GM12878 (cell line): ENCODE measurements around the gene CAPRIN2. TPM values are rescaled to one million over a fixed set of nuclear protein-coding genes. Genes with fewer than 3 reads are reported as not detected.
A peak's percentile ranks its signal among the peaks of the same experiment; 100 is the strongest.

Experiments used
- ATAC-seq: fragments of 200-7000 bp; cut with Tn5 transposase; 3 replicates; pipeline ENCODE4 v1.9.1; 2020; ENCODE audit warnings: mild to moderate bottlenecking, moderate library complexity
- BruUV-seq: library from RNA; stranded (reverse); fragments of 400-500 nt; replicated peaks from 2 replicates; lab custom pipeline; 2021; lab: Mats Ljungman, UMichigan
- CTCF ChIA-PET: fragments of 300-600 bp; sonication (Branson Sonifier 250); formaldehyde crosslinking; extraction: SDS; loops from one replicate; lab custom pipeline; 2021; ENCODE audit warnings: inconsistent platforms; lab: Yijun Ruan, JAX
- POLR2A ChIA-PET: fragments of 350-600 bp; formaldehyde crosslinking; extraction: SDS; loops from one replicate; lab custom pipeline; 2021; ENCODE audit warnings: inconsistent platforms; lab: Charles Lee
- RAD21 ChIA-PET: fragments of 300-600 bp; sonication (Branson Sonifier 250); formaldehyde crosslinking; loops from one replicate; lab custom pipeline; 2023; ENCODE audit warnings: antibody characterized with exemption; ENCODE audit not compliant: unreplicated experiment; lab: Charles Lee
- SMC1A ChIA-PET: fragments of 300-600 bp; sonication (Branson Sonifier 250); formaldehyde crosslinking; loops from one replicate; lab custom pipeline; 2023; ENCODE audit not compliant: unreplicated experiment, uncharacterized antibody; lab: Charles Lee
- DNase-seq: peaks from one replicate; pipeline ENCODE4 v3.0.0-alpha.2; 2011; ENCODE audit warnings: low read depth, low spot score
- FAIRE-seq: peaks from 3 replicates; lab custom pipeline; 2011; peaks lifted over from hg19 to GRCh38; lab: Jason Lieb, UNC
- H2AFZ ChIP-seq: 2 replicates; pipeline ENCODE4 v1.6.0; 2011; ENCODE audit warnings: low read depth, low read length, control low read depth; ENCODE audit not compliant: control insufficient read depth
- H3K27ac ChIP-seq: 2 replicates; pipeline ENCODE4 v1.5.1; 2011; ENCODE audit warnings: control low read depth; ENCODE audit not compliant: control insufficient read depth, insufficient read depth
- H3K27me3 ChIP-seq, 2 experiments: replicated peaks in 1 of 2; 2 replicates each; pipeline versions ENCODE4 v1.6.0 to v1.6.1; 2011; ENCODE audit warnings: low read length in 1 of 2; ENCODE audit not compliant: control insufficient read depth in 2 of 2, insufficient read depth in 2 of 2
- H3K36me3 ChIP-seq, 2 experiments: 2 replicates each; pipeline ENCODE4 v1.5.1; 2011; ENCODE audit warnings: low read length in 1 of 2; ENCODE audit not compliant: control insufficient read depth in 2 of 2, insufficient read depth in 2 of 2
- H3K4me1 ChIP-seq: 2 replicates; pipeline ENCODE4 v1.6.1; 2011; ENCODE audit warnings: mild to moderate bottlenecking, low read length, moderate library complexity, mixed read lengths; ENCODE audit not compliant: control insufficient read depth, insufficient read depth
- H3K4me2 ChIP-seq: 2 replicates; pipeline ENCODE4 v1.6.0; 2011; ENCODE audit warnings: control low read depth; ENCODE audit not compliant: control insufficient read depth, insufficient read depth
- H3K4me3 ChIP-seq: fragments of 200-600 bp; sonication (generic); 2 replicates; pipeline ENCODE4 v1.5.1; 2016
- H3K79me2 ChIP-seq: 2 replicates; pipeline ENCODE4 v1.6.0; 2011; ENCODE audit warnings: low read length; ENCODE audit not compliant: control insufficient read depth, insufficient read depth
- H3K9ac ChIP-seq: 2 replicates; pipeline ENCODE4 v1.8.0; 2011; ENCODE audit warnings: low read length, control low read depth, mixed read lengths; ENCODE audit not compliant: control insufficient read depth, insufficient read depth
- H3K9me3 ChIP-seq: replicated peaks from 3 replicates; pipeline ENCODE4 v1.5.1; 2011; ENCODE audit warnings: mild to moderate bottlenecking, low read length; ENCODE audit not compliant: control insufficient read depth, insufficient read depth
- H4K20me1 ChIP-seq: 2 replicates; pipeline ENCODE4 v1.6.0; 2011; ENCODE audit not compliant: control insufficient read depth, insufficient read depth
- CEBPB ChIP-seq, 2 experiments: fragments of 150-350 bp in 1 of 2; IDR thresholded peaks; 2 replicates each; pipeline ENCODE4 v1.6.1; 2012 to 2014; ENCODE audit warnings: low read depth in 2 of 2, low read length in 2 of 2, borderline replicate concordance in 1 of 2, inconsistent platforms in 1 of 2
- CHD4 ChIP-seq: fragments of 200-600 bp; sonication (generic); IDR thresholded peaks from 2 replicates; pipeline ENCODE4 v1.6.1; 2016; ENCODE audit warnings: mild to moderate bottlenecking
- EGR1 ChIP-seq, 2 experiments: IDR thresholded peaks; 1 replicate in 1 of 2; 2 replicates in 1 of 2; pipeline ENCODE4 v1.6.1; 2011 to 2012; ENCODE audit warnings: low read depth in 2 of 2, low read length in 2 of 2, borderline replicate concordance in 1 of 2, mild to moderate bottlenecking in 1 of 2, moderate library complexity in 1 of 2
- KDM1A ChIP-seq: fragments of 200-600 bp; sonication (generic); IDR thresholded peaks from 2 replicates; pipeline ENCODE4 v1.6.1; 2016; ENCODE audit warnings: borderline replicate concordance
- NFIC ChIP-seq: IDR thresholded peaks from 2 replicates; pipeline ENCODE4 v1.6.1; 2012; ENCODE audit warnings: low read depth, mild to moderate bottlenecking, inconsistent platforms, low read length, moderate library complexity
- RAD21 ChIP-seq: IDR thresholded peaks from 2 replicates; pipeline ENCODE4 v1.6.1; 2011; ENCODE audit warnings: mild to moderate bottlenecking, low read depth, low read length, moderate library complexity; ENCODE audit not compliant: insufficient read depth
- RAD51 ChIP-seq: fragments of 450-650 bp; IDR thresholded peaks from 2 replicates; pipeline ENCODE4 v1.6.1; 2016; ENCODE audit warnings: moderate library complexity, mild to moderate bottlenecking, inconsistent platforms
- ZNF217 ChIP-seq: fragments of 450-650 bp; IDR thresholded peaks from 2 replicates; pipeline ENCODE4 v1.6.1; 2017; ENCODE audit warnings: antibody characterized with exemption, mild to moderate bottlenecking
- WGBS: methylation state at CpG from one replicate; pipeline ENCODE4 v1.1.6; 2016; ENCODE audit warnings: low lambda C conversion rate; ENCODE audit not compliant: insufficient replicate concordance, insufficient coverage; ENCODE audit errors: missing lambda C conversion rate; 5-methylcytosine and 5-hydroxymethylcytosine counted together
- in situ Hi-C: fragments of 300-500 bp; cut with MboI; formaldehyde crosslinking; loops from 9 replicates; pipeline ENCODE4 v1.14.3; 2018; ENCODE audit warnings: mixed read lengths
- intact Hi-C: fragments of 100-400 bp; cut with micrococcal nuclease; formaldehyde crosslinking; loops from one replicate; pipeline ENCODE4 v1.14.2; 2022; ENCODE audit not compliant: unreplicated experiment
- polyA plus RNA-seq, 11 experiments: library from polyadenylated mRNA; depleted of rRNA in 4 of 11; unstranded in 6 of 11; stranded (reverse) in 5 of 11; fragments of >200 nt; fragmentation: Nextera tagmentation in 4 of 11; fragmentation: Illumina TruSeq in 1 of 11; extraction: Ambion mirVana in 4 of 11; extraction: Trizol in 1 of 11; gene quantifications; 1 replicate in 1 of 11; 2 replicates in 10 of 11; pipeline versions ENCODE4 v1.2.1 to v1.2.3, GENCODE V29; 2011 to 2016; ENCODE audit warnings: inconsistent platforms in 2 of 11, missing spikeins in 2 of 11, low read depth in 1 of 11
- total RNA-seq, 4 experiments: library from RNA; depleted of rRNA in 3 of 4; stranded (reverse); fragments of >200 nt in 3 of 4; fragmentation: Illumina TruSeq in 1 of 4; extraction: Trizol in 1 of 4; gene quantifications; 2 replicates each; pipeline versions ENCODE4 v1.2.1 to v1.2.3, GENCODE V29; 2013 to 2021
- TF ChIP-seq, protein P1 (sequence below): fragments of 450-650 bp; IDR thresholded peaks from 2 replicates; pipeline ENCODE4 v1.6.1; 2017; ENCODE audit warnings: borderline replicate concordance
- TF ChIP-seq, protein P2 (sequence below): IDR thresholded peaks from 2 replicates; pipeline ENCODE4 v1.6.1; 2011; ENCODE audit warnings: borderline replicate concordance, low read depth, mild to moderate bottlenecking, moderate library complexity, mixed read lengths, low read length; ENCODE audit not compliant: insufficient read depth; ENCODE audit errors: extremely low read length

CAPRIN2 gene
- total and polyA plus RNA-seq, 10 of the 15 experiments (the other 5 are each of a cell fraction or from before 2014, with no cell fraction given) = 1.2 to 13.6 (median 8.2) TPM

DNA sequence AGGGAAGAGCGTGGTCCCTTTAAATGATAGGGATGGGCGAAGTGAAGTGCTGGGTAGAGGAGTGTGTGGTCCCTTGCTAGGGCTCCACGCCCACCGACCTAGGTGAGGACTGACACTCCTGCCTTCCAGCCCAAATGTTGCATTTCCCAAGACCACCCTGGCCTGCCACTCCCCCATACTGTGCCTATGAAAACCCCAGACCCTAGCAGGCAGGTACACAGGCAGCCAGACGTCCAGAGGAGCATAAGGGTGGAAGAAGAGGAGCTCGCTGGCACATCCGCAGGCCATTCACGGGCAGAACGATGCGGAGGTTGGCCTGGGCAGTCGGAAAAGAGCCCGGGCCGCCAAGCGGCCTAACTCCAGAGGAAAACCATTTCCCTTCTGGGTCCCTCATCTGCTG lies 58.3 kb downstream of the CAPRIN2 start:
- peak overlapping the region; percentile 83 for H3K4me3 ChIP-seq
- intact Hi-C loops = no loop called here
- no peak for FAIRE-seq

More for the DNA sequence above, 58.3 kb downstream of the CAPRIN2 start:
- BruUV-seq = no TSS peak
- Histone ChIP-seq H3K4me2 (peak overlapping the region; percentile 48), H3K4me1 (peaks cover 8% of the 10 kb centered on the region), H3K36me3 (no peaks in the 10 kb centered on the region), H3K79me2 (peaks cover 26% of the 10 kb centered on the region), H3K27ac (no peak overlapping the region), H4K20me1 (no peaks in the 10 kb centered on the region), H2AFZ (peak overlapping the region; percentile 87), H3K27me3 (no peaks in the 10 kb centered on the region), H3K9ac (peak overlapping the region; percentile 72), H3K9me3 (no peaks in the 10 kb centered on the region)
- TF ChIP-seq RAD21 (no peak), EGR1 (IDR thresholded peaks at IDR 0.05; ENCODE audit: borderline replicate concordance in 1 of 2, low read depth in 2 of 2, low read length in 2 of 2) (no peak), CEBPB (IDR thresholded peaks at IDR 0.05; ENCODE audit: borderline replicate concordance in 1 of 2, low read depth in 2 of 2, low read length in 2 of 2) (no peak), NFIC (no peak), CHD4 (no peak), ZNF217 (no peak), KDM1A (no peak), RAD51 (no peak)
- TF ChIP-seq, protein P1, sequence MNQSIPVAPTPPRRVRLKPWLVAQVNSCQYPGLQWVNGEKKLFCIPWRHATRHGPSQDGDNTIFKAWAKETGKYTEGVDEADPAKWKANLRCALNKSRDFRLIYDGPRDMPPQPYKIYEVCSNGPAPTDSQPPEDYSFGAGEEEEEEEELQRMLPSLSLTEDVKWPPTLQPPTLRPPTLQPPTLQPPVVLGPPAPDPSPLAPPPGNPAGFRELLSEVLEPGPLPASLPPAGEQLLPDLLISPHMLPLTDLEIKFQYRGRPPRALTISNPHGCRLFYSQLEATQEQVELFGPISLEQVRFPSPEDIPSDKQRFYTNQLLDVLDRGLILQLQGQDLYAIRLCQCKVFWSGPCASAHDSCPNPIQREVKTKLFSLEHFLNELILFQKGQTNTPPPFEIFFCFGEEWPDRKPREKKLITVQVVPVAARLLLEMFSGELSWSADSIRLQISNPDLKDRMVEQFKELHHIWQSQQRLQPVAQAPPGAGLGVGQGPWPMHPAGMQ = no peak
- TF ChIP-seq, protein P2, sequence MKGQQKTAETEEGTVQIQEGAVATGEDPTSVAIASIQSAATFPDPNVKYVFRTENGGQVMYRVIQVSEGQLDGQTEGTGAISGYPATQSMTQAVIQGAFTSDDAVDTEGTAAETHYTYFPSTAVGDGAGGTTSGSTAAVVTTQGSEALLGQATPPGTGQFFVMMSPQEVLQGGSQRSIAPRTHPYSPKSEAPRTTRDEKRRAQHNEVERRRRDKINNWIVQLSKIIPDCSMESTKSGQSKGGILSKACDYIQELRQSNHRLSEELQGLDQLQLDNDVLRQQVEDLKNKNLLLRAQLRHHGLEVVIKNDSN = no peak
- RAD21 ChIA-PET = no interaction called here
- in situ Hi-C loops = no loop called here
- ATAC-seq = no peak
- POLR2A ChIA-PET = interaction anchor here (0.5 kb wide), 1 partner anchor 957 kb away, joined by 7 read pairs; no protein-coding TSS in a partner anchor
- no peak for DNase-seq
- SMC1A ChIA-PET = interaction anchor here (1.4 to 2.2 kb wide), 3 partner anchors 11 to 58 kb away, joined by 3 to 7 read pairs (median 4); no protein-coding TSS in a partner anchor
- CTCF ChIA-PET = interaction anchor here (0.8 to 1.7 kb wide), 5 partner anchors 9 to 59 kb away, joined by 3 to 6 read pairs (median 4); no protein-coding TSS in a partner anchor
- 95% methylated on average over 13 of the region's 14 CpGs for WGBS
